ENCODE results near the gene BTBD6. TPM values are rescaled to one million over a fixed set of nuclear protein-coding genes. Genes with fewer than 3 reads are reported as not detected.

Gene BTBD6
- total and polyA plus RNA-seq, 2 experiments from 2014 or later = 2.2 to 11.6 TPM

GRCh38 chr14:105203701-105204100 is 44.6 kb upstream of the BTBD6 start:
- DNase-seq (ENCODE audit: low spot score) (no peak), ATAC-seq (no peak)
- H3K27me3 Mint-ChIP-seq (ENCODE audit: insufficient read depth, low read depth, poor library complexity) = peaks cover 12% of the 10 kb centered on the region
- no peak for TF ChIP-seq POLR2AphosphoS5 (IDR thresholded peaks at IDR 0.05; ENCODE audit: low read depth)
- no peak for TF ChIP-seq ZNF462 (CRISPR knock-in tag; IDR thresholded peaks at IDR 0.05)
- no peak for TF ChIP-seq EZH2phosphoT487 (IDR thresholded peaks at IDR 0.05; ENCODE audit: unreplicated experiment)
- no peak for TF ChIP-seq CTCF (conservative IDR thresholded peaks at IDR 0.05; ENCODE audit: low read depth in 2 of 2)
- TF ChIP-seq ETS1 (IDR thresholded peaks at IDR 0.05) = no peak
- no peak for TF ChIP-seq NANOG (IDR thresholded peaks at IDR 0.05; ENCODE audit: borderline replicate concordance)
- TF ChIP-seq ZNF331 (CRISPR knock-in tag; IDR thresholded peaks at IDR 0.05; ENCODE audit: low read depth) = no peak
- TF ChIP-seq ZNF114 (CRISPR knock-in tag; IDR thresholded peaks at IDR 0.05) = no peak
- TF ChIP-seq REST (IDR thresholded peaks at IDR 0.05; ENCODE audit: unreplicated experiment) = no peak
- no peaks in the 10 kb centered on the region for H3K9me3 Mint-ChIP-seq
- Histone ChIP-seq H3K27ac (ENCODE audit: low read depth) (no peak overlapping the region), H3K9me2 (ENCODE audit: insufficient read depth) (no peaks in the 10 kb centered on the region), H3K4me2 (no peak overlapping the region), H3F3A (replicated peaks; ENCODE audit: low read depth) (no peaks in the 10 kb centered on the region), H3K36me3 (ENCODE audit: insufficient read depth) (no peaks in the 10 kb centered on the region), H3K79me2 (replicated peaks; ENCODE audit: insufficient read depth) (no peaks in the 10 kb centered on the region), H3K4me3 (no peak overlapping the region), H3K4me1 (ENCODE audit: insufficient read depth) (no peaks in the 10 kb centered on the region; the same call in 1 of the 2 replicates), H3K27me3 (ENCODE audit: insufficient read depth) (no peaks in the 10 kb centered on the region), H4K20me1 (replicated peaks; ENCODE audit: insufficient read depth) (no peaks in the 10 kb centered on the region), H2AFZ (no peak overlapping the region)
- H3K27ac Mint-ChIP-seq = no peak overlapping the region
- no peaks in the 10 kb centered on the region for H3K36me3 Mint-ChIP-seq (ENCODE audit: low read depth)
- H3K4me3 Mint-ChIP-seq = no peak overlapping the region
- H3K4me1 Mint-ChIP-seq = no peaks in the 10 kb centered on the region
